GM13976 (cell line): Measurements from ENCODE around the gene LRRC2.

Source experiments
- DNase-seq: peaks from one replicate; pipeline ENCODE4 v3.0.0; 2012; ENCODE audit warnings: low spot score
- CTCF ChIP-seq: IDR thresholded peaks from 2 replicates; pipeline ENCODE4 v1.5.1; 2012; ENCODE audit warnings: borderline replicate concordance, mild to moderate bottlenecking; ENCODE audit not compliant: insufficient read depth; ENCODE audit errors: extremely low read depth, missing control alignments, control extremely low read depth
- in situ Hi-C: fragments of 300-500 bp; cut with MboI; formaldehyde crosslinking; loops from one replicate; pipeline ENCODE4 v1.12.0; 2022; ENCODE audit warnings: low sequenced_read_pairs, mixed read lengths, inconsistent platforms; ENCODE audit not compliant: unreplicated experiment

LRRC2 gene

DNA sequence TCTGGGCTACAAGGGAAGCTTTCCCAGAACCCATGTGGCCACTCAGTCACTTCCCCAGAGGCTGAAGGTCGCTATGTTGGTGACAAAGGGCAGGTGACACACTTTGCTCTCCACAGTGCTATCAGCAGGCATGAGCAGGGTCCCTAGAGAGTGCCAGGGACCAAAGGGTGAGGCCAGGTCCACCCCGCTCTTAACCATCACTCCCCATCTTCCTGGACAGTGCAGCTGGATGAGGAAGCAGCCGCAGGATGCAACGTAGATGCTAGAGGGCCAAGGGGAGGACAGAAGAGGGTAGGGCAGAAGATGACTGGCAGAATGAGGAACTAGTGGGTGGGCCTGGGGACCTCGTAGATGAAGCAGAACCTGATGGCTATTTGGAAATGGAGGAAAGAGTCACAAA, 87.8 kb downstream of the LRRC2 start:
- in situ Hi-C loops: no loop called here
- DNase-seq: no peak
- TF ChIP-seq CTCF: no peak

DNA sequence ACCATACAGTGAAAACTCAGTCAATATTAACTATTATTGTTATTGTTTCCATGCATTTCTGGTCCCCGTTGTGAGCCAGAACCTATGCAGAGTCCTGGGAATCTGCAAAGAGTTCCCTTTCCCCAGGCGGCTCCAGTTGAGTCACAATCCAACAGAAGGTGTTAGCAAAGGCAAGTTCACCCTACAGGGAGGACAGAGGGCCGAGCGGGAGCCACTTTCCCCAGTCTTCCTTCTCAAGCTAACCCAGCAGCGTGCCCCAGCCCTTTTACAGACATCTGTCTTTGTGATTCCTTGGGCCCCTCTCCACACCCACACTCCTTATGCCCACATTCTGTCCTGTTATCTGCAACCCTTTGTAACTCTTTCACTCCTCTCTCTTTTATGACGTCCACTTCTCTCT, 88.3 kb downstream of the LRRC2 start:
- TF ChIP-seq CTCF: no peak
- DNase-seq: no peak
- in situ Hi-C loops: no loop called here

GRCh38 chr3:46477145-46477544, 89.0 kb downstream of the LRRC2 start:
- no peak for DNase-seq
- no peak for TF ChIP-seq CTCF
- in situ Hi-C loops: no loop called here

DNA sequence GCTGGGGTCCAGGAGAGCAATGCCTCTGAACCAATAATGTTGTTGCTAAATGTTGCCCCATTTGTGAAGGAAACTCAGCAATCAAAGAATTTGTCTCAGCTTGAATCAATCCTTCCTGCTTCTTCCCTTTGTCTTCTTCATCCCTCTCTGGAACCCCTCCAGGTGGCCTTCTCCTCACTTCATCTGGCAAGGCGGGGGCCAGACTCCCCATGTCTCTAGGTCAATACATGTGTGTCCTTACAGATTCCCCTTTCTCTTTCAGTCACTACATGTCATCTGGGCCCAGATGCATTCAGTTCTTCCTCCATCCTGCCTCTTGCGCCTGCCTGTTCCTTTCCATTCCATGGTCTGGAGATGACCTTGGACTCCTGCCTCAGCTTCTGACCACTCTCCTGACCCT, 93.4 kb downstream of the LRRC2 start:
- no peak for DNase-seq
- TF ChIP-seq CTCF: no peak
- in situ Hi-C loops: no loop called here

GRCh38 chr3:46471371-46471914, 94.7 kb downstream of the LRRC2 start:
- DNase-seq: no peak
- in situ Hi-C loops: no loop called here
- no peak for TF ChIP-seq CTCF

DNA sequence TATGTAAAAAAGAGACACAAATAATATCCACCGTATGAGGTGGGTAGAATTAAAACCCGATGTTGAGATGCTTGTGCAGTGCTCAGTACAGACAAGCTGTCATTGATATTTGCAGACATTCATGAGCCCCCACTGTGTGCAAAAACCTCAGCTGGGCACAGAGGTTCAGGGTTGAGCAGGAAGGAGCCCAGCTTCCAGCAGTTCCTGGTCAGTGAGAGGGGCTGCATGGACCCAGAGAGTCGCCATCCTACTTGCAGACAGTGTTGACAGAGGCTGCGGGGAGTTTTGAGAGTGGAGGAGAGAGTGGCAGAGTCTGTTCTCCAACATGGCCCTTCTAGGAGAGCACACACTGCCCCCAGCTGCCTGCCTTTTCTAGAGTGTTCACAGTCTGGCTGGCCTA, 95.3 kb downstream of the LRRC2 start:
- in situ Hi-C loops: no loop called here
- TF ChIP-seq CTCF: no peak
- DNase-seq: no peak
